Measurements from ENCODE around the gene NAT9. TPM values are rescaled to one million over a fixed set of nuclear protein-coding genes. Genes with fewer than 3 reads are reported as not detected.

The NAT9 gene
- total and polyA plus RNA-seq, 2 donors: 20.7 to 33.3 TPM

DNA sequence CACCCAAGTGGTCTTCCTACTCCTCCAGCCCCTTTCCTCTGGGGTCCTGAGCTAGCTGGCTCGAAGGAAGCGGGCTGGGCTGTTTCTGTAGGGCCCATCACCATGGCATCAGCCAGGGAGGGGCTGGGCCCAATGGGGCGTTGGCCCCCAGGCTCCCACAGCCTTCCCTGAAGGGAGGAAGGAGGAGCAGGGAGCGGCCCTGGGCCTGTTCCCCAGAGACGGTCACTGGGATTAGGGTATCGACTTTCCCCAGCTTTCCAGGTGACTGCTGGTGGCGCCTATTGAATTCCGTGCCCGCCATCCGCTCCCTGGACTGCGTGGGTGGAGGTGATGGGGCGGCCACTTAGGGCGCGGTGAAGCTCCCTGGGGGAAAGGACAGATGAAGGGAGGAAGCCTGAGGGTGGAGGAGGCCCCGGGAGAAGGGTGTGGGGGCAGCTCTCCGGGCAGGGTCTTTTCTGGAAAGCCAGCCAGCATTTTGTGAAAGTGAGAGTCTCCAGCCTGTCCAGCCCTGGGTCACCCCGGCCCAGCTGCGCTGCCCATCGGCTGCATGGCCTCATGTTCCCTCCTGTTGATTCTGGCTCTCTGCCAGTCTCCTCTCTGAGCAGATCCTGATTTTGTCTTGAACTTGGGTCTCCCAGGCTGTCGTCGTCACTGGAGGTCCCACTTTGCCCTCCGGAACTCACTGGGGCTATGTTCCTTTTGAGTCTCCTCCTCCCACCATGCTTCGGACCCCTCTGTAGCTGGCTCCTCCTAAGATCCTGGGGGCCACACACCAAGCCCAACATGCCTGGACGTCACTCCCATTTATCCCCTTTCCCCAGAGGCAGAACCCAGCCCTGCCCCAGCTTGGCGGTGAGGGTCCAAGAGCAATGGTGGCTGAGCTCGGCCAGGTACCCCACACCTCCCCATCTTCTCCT is 18.0 kb downstream of the NAT9 start:
- Histone ChIP-seq H3K4me1 (ENCODE audit: insufficient read depth) (peaks cover 10% of the 10 kb centered on the region), H3K27ac (ENCODE audit: low read depth) (no peak overlapping the region), H3K36me3 (ENCODE audit: insufficient read depth) (no peaks in the 10 kb centered on the region), H3K4me3 (ENCODE audit: low read depth, low read length) (no peak overlapping the region)
- no peak for DNase-seq (ENCODE audit: extremely low spot score)
- WGBS: 59% methylated on average over 26 of the region's 26 CpGs

- H3K4me3 ChIP-seq (ENCODE audit: low read depth, low read length): no peak overlapping the region
- 66% methylated on average over 3 of the region's 3 CpGs for WGBS
Observed at GRCh38 chr17:74757502-74757901, 18.6 kb downstream of the NAT9 start.

GRCh38 chr17:74756891-74757290 is 19.3 kb downstream of the NAT9 start:
- Histone ChIP-seq H3K4me1 (ENCODE audit: insufficient read depth) (peaks cover 10% of the 10 kb centered on the region), H3K36me3 (ENCODE audit: insufficient read depth) (no peaks in the 10 kb centered on the region), H3K4me3 (ENCODE audit: low read depth, low read length) (no peak overlapping the region), H3K27ac (ENCODE audit: low read depth) (no peak overlapping the region)
- WGBS: 77% methylated on average over 3 of the region's 3 CpGs
- no peak for DNase-seq (ENCODE audit: extremely low spot score)

More at GRCh38 chr17:74757502-74757901, 18.6 kb downstream of the NAT9 start:
- Histone ChIP-seq H3K36me3 (ENCODE audit: insufficient read depth) (no peaks in the 10 kb centered on the region), H3K27ac (ENCODE audit: low read depth) (no peak overlapping the region), H3K4me1 (ENCODE audit: insufficient read depth) (peaks cover 10% of the 10 kb centered on the region)
- DNase-seq (ENCODE audit: extremely low spot score): no peak

DNA sequence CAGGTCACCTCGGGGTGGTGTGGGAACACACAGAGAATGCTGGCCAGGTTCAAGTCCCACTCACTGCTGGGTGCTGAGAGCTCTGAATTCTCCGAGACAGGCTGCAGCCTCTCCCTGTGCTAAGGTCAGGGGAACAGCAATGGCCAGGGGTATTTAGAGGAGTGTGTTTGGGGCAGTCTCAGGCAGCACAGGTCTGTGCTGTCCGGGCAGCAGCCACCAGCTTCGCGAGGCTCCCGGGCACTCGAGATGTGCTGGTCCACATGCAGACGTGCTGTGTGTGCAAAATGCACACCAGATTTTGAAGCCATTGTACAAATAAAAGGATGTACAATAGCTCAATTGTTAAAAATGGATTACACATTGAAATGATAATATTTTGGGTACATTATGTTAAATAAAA is 20.6 kb downstream of the NAT9 start:
- no peak for DNase-seq (ENCODE audit: extremely low spot score)
- WGBS: 93% methylated on average over 8 of the region's 8 CpGs
- no peak overlapping the region for H3K27ac ChIP-seq (ENCODE audit: low read depth)

GRCh38 chr17:74754832-74755231 is 21.3 kb downstream of the NAT9 start:
- peaks cover 8% of the 10 kb centered on the region for H3K4me1 ChIP-seq (ENCODE audit: insufficient read depth)
- H3K4me3 ChIP-seq (ENCODE audit: low read depth, low read length): no peak overlapping the region
- no peaks in the 10 kb centered on the region for H3K36me3 ChIP-seq (ENCODE audit: insufficient read depth)
- no peak for DNase-seq (ENCODE audit: extremely low spot score)
- 95% methylated on average over 3 of the region's 3 CpGs for WGBS
- no peak overlapping the region for H3K27ac ChIP-seq (ENCODE audit: low read depth)

More for the DNA sequence above, 20.6 kb downstream of the NAT9 start:
- Histone ChIP-seq H3K4me1 (ENCODE audit: insufficient read depth) (peaks cover 8% of the 10 kb centered on the region), H3K4me3 (ENCODE audit: low read depth, low read length) (no peak overlapping the region), H3K36me3 (ENCODE audit: insufficient read depth) (no peaks in the 10 kb centered on the region)

DNA sequence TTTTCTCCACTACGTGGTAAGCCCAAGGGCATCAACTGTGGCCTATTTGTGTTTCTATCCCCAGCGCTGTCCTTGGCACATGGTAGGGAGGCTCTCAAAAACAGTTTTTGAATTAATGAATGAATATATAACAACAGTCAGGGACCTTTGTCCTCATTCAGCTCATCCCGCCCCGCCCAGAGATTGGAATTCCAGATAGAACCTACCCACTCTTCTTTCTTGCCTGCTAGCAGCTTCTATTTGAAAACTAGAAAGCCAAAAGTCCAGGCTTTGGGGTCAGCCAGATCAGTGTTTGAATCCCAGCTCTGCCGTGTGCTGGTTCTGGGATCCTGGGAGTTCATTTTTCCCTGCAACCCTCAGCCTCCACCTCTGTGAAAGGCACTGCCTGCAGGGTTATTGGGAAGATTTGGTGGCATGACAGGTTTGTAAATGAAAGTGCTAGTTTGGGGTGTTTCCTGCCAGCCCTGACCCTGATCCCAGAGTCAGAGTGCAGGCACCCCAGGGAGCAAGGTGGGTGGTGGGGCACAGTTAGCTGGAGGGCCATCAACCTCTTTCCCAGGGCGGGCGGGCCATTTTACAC is 23.2 kb downstream of the NAT9 start:
- Histone ChIP-seq H3K27ac (ENCODE audit: low read depth) (no peak overlapping the region), H3K4me1 (ENCODE audit: insufficient read depth) (peaks cover 8% of the 10 kb centered on the region), H3K36me3 (ENCODE audit: insufficient read depth) (no peaks in the 10 kb centered on the region), H3K4me3 (ENCODE audit: low read depth, low read length) (no peak overlapping the region)
- WGBS: 95% methylated on average over 7 of the region's 7 CpGs
- DNase-seq (ENCODE audit: extremely low spot score): no peak

DNA sequence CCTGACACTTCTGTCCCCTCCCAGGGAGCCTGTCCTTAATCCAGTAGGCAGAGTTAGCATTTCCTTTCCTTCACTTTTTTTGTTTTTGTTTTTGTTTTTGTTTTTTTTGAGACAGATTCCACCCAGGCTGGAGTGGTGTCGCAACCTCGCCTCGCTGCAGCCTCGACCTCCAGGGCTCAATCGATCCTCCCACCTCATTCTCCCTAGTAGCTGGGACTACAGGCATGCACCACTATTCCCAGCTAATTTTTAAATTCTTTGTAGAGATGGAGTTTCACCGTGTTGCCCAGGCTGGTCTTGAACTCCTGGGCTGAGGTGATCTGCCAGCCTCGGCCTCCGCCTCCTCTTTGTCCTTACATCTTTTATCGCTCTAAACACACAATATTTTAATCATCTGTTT is 23.7 kb downstream of the NAT9 start:
- WGBS: 93% methylated on average over 9 of the region's 9 CpGs
- H3K27ac ChIP-seq (ENCODE audit: low read depth): no peak overlapping the region
- H3K4me1 ChIP-seq (ENCODE audit: insufficient read depth): peaks cover 3% of the 10 kb centered on the region
- no peak overlapping the region for H3K4me3 ChIP-seq (ENCODE audit: low read depth, low read length)
- DNase-seq (ENCODE audit: extremely low spot score): no peak
- H3K36me3 ChIP-seq (ENCODE audit: insufficient read depth): no peaks in the 10 kb centered on the region

- Histone ChIP-seq H3K27ac (ENCODE audit: low read depth) (no peak overlapping the region), H3K36me3 (ENCODE audit: insufficient read depth) (no peaks in the 10 kb centered on the region), H3K4me1 (ENCODE audit: insufficient read depth) (no peaks in the 10 kb centered on the region), H3K4me3 (ENCODE audit: low read depth, low read length) (peak overlapping the region; percentile 77)
- no peak for DNase-seq (ENCODE audit: extremely low spot score)
- WGBS: 65% methylated on average over 13 of the region's 13 CpGs
Observed at GRCh38 chr17:74750327-74751069, 25.6 kb downstream of the NAT9 start.

- Histone ChIP-seq H3K4me3 (ENCODE audit: low read depth, low read length) (peak overlapping the region; percentile 77), H3K36me3 (ENCODE audit: insufficient read depth) (no peaks in the 10 kb centered on the region), H3K27ac (ENCODE audit: low read depth) (no peak overlapping the region), H3K4me1 (ENCODE audit: insufficient read depth) (no peaks in the 10 kb centered on the region)
- 56% methylated on average over 6 of the region's 6 CpGs for WGBS
- no peak for DNase-seq (ENCODE audit: extremely low spot score)
Observed at GRCh38 chr17:74750039-74750326, 26.2 kb downstream of the NAT9 start.

- DNase-seq (ENCODE audit: extremely low spot score): no peak
- H3K4me1 ChIP-seq (ENCODE audit: insufficient read depth): no peaks in the 10 kb centered on the region
- H3K4me3 ChIP-seq (ENCODE audit: low read depth, low read length): peak overlapping the region; percentile 77
- WGBS: 4% methylated on average over 46 of the region's 46 CpGs
- no peaks in the 10 kb centered on the region for H3K36me3 ChIP-seq (ENCODE audit: insufficient read depth)
- no peak overlapping the region for H3K27ac ChIP-seq (ENCODE audit: low read depth)
Observed at GRCh38 chr17:74749279-74750038, 26.7 kb downstream of the NAT9 start.

DNA sequence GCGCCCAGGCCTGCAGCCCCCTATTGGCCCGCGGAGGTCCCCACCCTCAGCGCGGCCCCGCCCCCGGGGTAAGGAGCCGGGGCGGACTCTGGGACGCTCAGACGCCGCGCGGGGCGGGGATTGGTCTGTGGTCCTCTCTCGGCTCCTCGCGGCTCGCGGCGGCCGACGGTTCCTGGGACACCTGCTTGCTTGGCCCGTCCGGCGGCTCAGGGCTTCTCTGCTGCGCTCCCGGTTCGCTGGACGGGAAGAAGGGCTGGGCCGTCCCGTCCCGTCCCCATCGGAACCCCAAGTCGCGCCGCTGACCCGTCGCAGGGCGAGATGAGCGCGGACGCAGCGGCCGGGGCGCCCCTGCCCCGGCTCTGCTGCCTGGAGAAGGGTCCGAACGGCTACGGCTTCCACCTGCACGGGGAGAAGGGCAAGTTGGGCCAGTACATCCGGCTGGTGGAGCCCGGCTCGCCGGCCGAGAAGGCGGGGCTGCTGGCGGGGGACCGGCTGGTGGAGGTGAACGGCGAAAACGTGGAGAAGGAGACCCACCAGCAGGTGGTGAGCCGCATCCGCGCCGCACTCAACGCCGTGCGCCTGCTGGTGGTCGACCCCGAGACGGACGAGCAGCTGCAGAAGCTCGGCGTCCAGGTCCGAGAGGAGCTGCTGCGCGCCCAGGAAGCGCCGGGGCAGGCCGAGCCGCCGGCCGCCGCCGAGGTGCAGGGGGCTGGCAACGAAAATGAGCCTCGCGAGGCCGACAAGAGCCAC is 27.4 kb downstream of the NAT9 start, which contains the start of gene NHERF1:
Gene NHERF1, plus strand, starts transcription at position 100 of the 750 bp plus-strand sequence. Its CDS starts 219 bp downstream, at position 319.
- no peaks in the 10 kb centered on the region for H3K4me1 ChIP-seq (ENCODE audit: insufficient read depth)
- DNase-seq (ENCODE audit: extremely low spot score): peak; percentile 76
- H3K27ac ChIP-seq (ENCODE audit: low read depth): peak within 1 kb of the TSS; percentile 29
- peak within 1 kb of the TSS; percentile 77 for H3K4me3 ChIP-seq (ENCODE audit: low read depth, low read length)
- WGBS: under 1% methylated on average over 90 of the region's 90 CpGs
- H3K36me3 ChIP-seq (ENCODE audit: insufficient read depth): no peaks in the 10 kb centered on the region

- WGBS: under 1% methylated on average over 34 of the region's 34 CpGs
- peak overlapping the region; percentile 27 for H3K4me3 ChIP-seq (ENCODE audit: low read depth, low read length)
- DNase-seq (ENCODE audit: extremely low spot score): no peak
Observed at GRCh38 chr17:74748279-74748528, 27.9 kb downstream of the NAT9 start.

GRCh38 chr17:74746922-74747321 is 29.2 kb downstream of the NAT9 start:
- Histone ChIP-seq H3K27ac (ENCODE audit: low read depth) (no peak overlapping the region), H3K4me1 (ENCODE audit: insufficient read depth) (no peaks in the 10 kb centered on the region), H3K36me3 (ENCODE audit: insufficient read depth) (no peaks in the 10 kb centered on the region), H3K4me3 (ENCODE audit: low read depth, low read length) (no peak overlapping the region)
- DNase-seq (ENCODE audit: extremely low spot score): no peak
- 22% methylated on average over 6 of the region's 6 CpGs for WGBS

More at GRCh38 chr17:74748279-74748528, 27.9 kb downstream of the NAT9 start:
- Histone ChIP-seq H3K27ac (ENCODE audit: low read depth) (peak overlapping the region; percentile 29), H3K4me1 (ENCODE audit: insufficient read depth) (no peaks in the 10 kb centered on the region), H3K36me3 (ENCODE audit: insufficient read depth) (no peaks in the 10 kb centered on the region)
